ENCODE results near the gene NDFIP2. TPM values are rescaled to one million over a fixed set of nuclear protein-coding genes. Genes with fewer than 3 reads are reported as not detected.

The NDFIP2 gene
- total and polyA plus RNA-seq, 2 experiments from 2014 or later, result 28.3 to 28.7 TPM

GRCh38 chr13:79456656-79457365, 24.1 kb upstream of the NDFIP2 start:
- no peak for TF ChIP-seq ZNF114 (CRISPR knock-in tag; IDR thresholded peaks at IDR 0.05)
- TF ChIP-seq REST (IDR thresholded peaks at IDR 0.05; ENCODE audit: unreplicated experiment), result no peak
- no peak for TF ChIP-seq ZNF331 (CRISPR knock-in tag; IDR thresholded peaks at IDR 0.05; ENCODE audit: low read depth)
- no peak for TF ChIP-seq JUNB (IDR thresholded peaks at IDR 0.05; ENCODE audit: unreplicated experiment)
- TF ChIP-seq STAT1 (IDR thresholded peaks at IDR 0.05; ENCODE audit: unreplicated experiment), result no peak
- no peak for TF ChIP-seq POLR2AphosphoS5 (IDR thresholded peaks at IDR 0.05; ENCODE audit: low read depth)
- TF ChIP-seq CREB1 (CRISPR knock-in tag; IDR thresholded peaks at IDR 0.05; ENCODE audit: low read depth), result no peak
- TF ChIP-seq NANOG (IDR thresholded peaks at IDR 0.05; ENCODE audit: borderline replicate concordance), result no peak
- no peak for TF ChIP-seq EZH2 (IDR thresholded peaks at IDR 0.05; ENCODE audit: low read depth, unreplicated experiment)
- TF ChIP-seq EZH2phosphoT487 (IDR thresholded peaks at IDR 0.05; ENCODE audit: unreplicated experiment), result no peak
- TF ChIP-seq ETS1 (IDR thresholded peaks at IDR 0.05), result no peak
- no peak for TF ChIP-seq CTCF (conservative IDR thresholded peaks at IDR 0.05; ENCODE audit: low read depth in 2 of 2)
- no peak for TF ChIP-seq ZNF462 (CRISPR knock-in tag; IDR thresholded peaks at IDR 0.05)
- Mint-ChIP-seq H3K4me1 (peaks cover 7% of the 10 kb centered on the region), H3K4me3 (no peak overlapping the region), H3K27ac (no peak overlapping the region), H3K27me3 (ENCODE audit: insufficient read depth, low read depth, poor library complexity) (no peaks in the 10 kb centered on the region), H3K36me3 (ENCODE audit: low read depth) (no peaks in the 10 kb centered on the region), H3K9me3 (no peaks in the 10 kb centered on the region)
- no peaks in the 10 kb centered on the region for H3K79me2 ChIP-seq (replicated peaks; ENCODE audit: insufficient read depth)
- H3K27ac ChIP-seq (ENCODE audit: low read depth), result no peak overlapping the region
- H4K20me1 ChIP-seq (replicated peaks; ENCODE audit: insufficient read depth), result no peaks in the 10 kb centered on the region
- H2AFZ ChIP-seq, result no peak overlapping the region
- H3K4me1 ChIP-seq (ENCODE audit: insufficient read depth), result peaks cover 11% of the 10 kb centered on the region; the same call in 1 of the 2 replicates
- H3K4me3 ChIP-seq, result no peak overlapping the region
- H3K36me3 ChIP-seq (ENCODE audit: insufficient read depth), result no peaks in the 10 kb centered on the region
- H3K27me3 ChIP-seq (ENCODE audit: insufficient read depth), result no peaks in the 10 kb centered on the region
- DNase-seq (ENCODE audit: low spot score) (no peak), ATAC-seq (no peak)
- H3K9me2 ChIP-seq (ENCODE audit: insufficient read depth), result no peaks in the 10 kb centered on the region; the same call in 1 of the 2 replicates
- H3K4me2 ChIP-seq, result no peak overlapping the region
- no peaks in the 10 kb centered on the region for H3F3A ChIP-seq (replicated peaks; ENCODE audit: low read depth)

All from GM23338 (cell line).